Germinal center (tissue), 1 donor: Measurements from ENCODE around the gene DDX49.
"Not testable (repeated sequence)": the region's sequence is repeated elsewhere in the genome, so short reads cannot be mapped to it uniquely, and the experiment has no call there.

ENCODE experiments used
- DNase-seq: peaks from one replicate; pipeline ENCODE4 v3.0.0; 2012; ENCODE audit warnings: mixed read lengths, low spot score

DDX49 gene

DNA sequence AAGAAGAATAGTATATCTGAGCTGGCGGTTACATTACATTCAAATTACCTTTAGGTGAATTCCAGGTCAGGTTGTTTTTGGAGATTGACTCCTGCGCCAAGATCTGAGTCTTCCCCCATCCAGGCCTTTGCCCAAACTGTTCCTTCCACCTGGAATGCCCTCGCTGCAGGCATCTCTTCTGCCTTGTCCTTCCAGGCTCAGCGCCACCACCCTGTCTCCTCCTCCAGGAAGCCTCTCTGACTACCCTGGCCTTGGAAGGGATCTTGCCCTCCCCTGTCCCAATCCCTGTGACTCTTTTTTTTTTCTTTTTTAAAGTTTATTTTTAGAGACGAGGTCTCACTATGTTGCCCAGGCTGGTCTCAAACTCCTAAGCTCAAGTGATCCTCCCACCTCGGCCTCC is 23.2 kb downstream of the DDX49 start:
- DNase-seq, result no peak

DNA sequence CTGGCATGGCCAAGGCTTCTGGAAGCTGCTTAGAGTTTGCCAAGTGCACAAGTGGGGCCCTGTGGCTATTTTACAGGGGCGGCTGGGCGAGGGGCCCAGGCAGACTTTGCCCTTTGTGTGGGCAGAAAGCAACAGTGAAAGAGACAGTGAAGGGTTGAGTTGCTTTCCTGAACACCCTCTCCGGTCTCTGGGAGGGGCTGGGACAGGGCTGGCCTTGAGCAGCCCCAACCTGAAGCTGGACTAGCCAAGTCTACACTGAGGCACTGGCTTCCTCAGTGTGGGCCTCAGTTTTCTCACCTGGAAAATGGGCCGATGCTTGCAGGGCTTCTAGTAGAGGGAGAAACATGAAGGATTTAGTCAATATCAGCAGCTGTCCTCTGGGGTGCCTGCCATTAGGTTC is 23.9 kb downstream of the DDX49 start:
- no peak for DNase-seq

DNA sequence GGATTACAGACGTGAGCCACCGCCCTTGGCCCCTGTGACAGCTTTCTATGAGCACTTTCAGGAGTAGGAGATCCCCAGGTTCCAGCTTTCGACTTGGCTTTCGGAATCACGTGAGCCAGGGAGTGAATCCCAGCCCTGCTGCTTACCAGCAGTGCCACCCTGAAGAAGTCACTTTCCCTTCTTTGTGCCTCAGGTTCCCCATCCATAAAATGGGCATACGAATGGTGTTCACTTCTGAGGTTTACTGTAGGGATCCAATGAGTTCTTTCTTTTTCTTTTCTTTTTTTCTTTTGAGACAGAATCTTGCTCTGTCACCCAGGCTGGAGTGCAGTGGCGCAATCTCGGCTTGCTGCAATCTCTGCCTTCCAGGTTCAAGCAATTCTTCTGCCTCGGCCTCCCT is 25.8 kb downstream of the DDX49 start:
- DNase-seq, result no peak

DNA sequence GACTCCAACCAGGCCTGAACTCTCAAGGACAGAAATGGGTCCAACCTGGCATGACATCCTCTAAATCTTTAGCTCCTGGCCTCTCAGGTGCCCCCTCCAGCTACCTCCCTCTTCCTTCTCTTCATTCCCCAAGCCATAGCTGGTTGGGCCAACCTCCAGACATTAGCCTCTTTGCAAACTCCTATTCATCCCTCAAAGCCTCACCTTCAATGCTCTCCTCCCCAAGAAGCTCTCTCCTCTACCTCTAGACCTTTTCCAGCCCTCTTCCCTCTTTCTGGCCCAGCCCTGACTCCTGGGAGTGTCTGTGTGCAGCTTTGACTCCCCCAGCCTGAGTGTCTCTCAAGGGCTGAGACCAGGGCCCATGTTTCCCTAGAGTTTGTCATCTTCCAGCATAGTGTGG is 26.8 kb downstream of the DDX49 start:
- no peak for DNase-seq

DNA sequence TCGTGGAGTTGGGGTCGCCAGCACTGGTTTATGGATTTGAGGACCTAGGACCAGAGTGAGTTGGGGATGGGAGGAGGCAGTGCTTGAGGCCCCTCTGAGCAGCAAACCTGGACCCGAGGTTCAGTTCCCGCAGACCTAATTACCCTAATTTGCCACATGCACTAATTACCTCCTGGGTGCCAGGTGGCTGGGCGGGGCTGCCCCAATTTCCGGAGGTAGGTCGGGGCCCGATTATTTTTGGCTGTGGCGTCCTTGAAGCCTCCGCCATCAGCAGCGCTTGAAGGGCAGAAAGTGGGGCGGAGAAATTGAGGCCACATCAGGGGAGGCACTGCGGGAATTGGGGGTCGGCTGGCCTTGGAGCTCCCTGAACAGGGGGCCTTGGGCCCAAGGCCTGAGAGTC is 27.4 kb downstream of the DDX49 start:
- DNase-seq, result peak; percentile 50

DNA sequence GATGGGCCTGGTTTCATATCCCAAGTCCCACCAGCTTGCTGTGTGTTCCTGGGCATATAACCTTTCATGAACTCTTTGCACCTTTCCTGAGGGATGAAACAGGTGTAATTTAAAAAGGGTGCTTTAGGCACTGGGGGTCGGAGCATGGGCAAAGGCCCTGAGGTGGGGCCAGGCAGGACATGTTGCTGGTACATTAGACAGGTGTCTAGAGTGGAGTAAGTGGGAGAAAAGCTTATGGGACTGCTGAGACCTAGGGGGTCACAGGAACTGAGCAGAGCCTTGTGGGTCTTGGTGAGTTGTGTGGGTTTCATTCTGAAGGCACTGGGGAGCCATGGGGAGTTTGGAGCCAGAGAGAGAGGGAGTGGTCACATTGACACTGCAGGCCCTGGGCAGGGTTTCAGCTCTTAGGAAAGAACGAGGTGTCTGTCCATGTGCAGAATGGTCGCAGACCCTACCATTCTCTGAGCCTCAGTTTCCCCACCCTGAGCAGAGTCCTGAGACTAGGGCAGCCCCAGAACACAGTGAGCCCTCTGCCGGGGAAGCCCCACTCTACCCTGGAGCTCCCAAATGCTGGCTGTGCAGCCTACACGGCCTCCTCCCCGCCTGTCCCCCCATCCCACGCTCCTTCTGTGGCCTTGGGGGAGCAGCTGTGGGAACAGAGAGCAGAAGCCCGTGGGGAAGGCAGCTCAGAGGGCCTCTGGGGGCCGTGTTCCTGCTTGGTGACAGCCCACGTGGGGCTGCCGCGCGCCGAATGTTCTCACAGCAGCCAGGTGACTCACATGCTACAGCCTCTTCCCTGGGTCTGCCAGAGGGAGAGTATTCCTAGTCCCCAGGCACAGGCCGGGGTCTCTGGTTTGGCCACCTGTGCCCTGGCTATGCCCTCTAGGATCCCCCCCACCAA is 28.8 kb downstream of the DDX49 start:
- no peak for DNase-seq

DNA sequence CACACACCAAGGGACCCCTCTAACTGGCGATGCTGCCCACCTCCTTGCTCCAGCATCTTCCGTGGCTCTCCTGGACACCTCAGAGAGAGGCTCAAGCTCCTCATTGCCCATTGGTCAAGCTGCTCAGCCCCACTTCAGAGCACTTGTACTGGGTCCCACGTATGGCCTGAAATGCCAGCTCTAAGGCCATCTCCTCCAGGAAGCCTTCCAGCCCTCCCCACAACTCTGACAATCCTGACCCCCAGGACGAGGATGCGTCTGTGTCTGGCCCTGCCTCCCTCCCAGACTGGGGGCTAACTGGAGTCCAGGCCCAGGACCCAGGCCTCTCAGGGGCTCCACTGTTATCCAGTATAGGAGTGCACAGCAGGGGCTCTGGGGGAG is 29.5 kb downstream of the DDX49 start:
- DNase-seq, result no peak

DNA sequence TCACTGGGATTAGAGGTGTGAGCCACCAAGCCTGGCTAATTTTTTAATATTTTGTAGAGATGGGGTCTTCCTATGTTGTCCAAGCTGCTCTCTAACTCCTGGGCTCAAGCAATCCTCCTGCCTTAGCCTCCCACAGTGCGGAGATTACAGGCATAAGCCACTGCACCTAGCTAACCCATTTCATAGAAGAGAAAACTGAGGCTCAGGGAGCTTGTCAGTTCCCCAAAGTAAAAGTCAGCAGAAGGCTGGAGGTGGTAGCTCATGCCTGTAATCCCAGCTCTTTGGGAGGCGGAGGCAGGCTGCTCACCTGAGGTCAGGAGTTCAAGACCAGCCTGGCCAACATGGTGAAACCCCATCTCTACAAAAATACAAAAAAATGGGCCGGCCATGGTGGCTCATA is 30.3 kb downstream of the DDX49 start:
- no peak for DNase-seq

DNA sequence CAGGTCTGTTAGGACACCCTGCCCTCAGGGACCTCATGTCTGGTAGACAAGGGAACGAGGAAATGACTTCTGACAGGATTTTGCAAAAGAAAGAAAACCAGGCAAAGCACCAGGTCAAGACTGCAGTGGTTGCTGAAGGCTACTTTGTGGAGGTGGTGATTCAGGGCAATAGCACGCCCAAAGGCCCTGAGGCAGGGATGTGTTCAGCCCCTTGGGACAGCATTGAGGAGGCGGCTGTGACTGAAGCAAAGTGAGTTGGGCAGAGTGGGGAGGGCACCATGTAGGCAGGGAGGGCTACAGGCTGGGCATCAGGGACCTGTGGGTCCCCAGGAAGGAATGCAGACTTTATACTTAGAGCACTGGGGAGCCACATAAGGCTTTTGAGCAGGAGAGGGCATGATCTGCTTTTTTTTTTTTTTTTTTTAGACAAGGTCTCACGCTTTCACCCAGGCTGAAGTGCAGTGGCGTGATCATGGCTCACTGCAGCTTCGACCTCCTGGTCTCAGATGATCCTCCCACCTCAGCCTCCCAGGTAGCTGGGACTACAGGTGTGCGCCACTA is 32.3 kb downstream of the DDX49 start:
- DNase-seq, result no peak

DNA sequence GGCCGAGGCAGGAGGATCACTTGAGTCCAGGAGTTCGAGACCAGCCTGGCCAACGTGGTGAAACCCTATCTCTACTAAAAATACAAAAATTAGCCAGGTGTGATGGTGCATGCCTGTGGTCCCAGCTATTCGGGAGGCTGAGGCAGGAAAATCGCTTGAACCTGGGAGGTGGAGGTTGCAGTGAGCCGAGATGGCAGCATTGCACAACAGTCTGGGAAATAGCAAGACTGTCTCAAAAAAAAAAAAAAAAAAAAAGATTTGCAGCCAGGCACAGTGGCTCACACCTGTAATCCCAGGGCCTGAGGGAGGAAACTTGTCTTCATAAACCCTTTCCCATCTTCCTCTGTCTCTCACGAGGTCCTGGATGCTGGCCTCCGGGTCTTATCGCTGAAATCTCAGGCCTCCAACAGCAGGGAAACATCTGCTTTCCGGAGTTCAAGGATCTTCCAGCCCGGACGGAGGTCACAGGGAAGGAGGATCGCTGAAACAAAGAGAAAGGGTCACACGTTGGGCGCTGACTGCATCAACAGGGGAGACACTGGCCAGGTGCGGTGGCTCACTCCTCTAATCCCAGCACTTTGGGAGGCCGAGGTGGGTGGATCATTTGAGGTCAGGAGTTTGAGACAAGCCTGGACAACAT is 33.0 kb downstream of the DDX49 start:
- not testable (repeated sequence) for DNase-seq

DNA sequence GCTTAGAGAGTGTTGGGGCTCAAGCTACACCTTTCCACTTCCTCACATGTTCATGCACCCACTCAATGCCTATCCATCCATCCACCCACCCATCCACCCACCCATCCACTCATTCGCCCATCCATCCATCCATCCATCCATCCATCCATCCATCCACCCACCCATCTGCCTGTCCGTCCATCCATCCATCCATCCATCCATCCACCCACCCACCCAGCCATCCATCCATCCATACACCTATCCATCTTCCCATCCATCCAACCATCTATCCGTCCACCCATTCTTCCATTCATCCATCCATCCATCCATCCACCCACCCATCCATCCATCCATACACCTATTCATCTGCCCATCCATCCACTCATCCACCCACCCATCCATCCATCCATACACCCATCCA is 34.6 kb downstream of the DDX49 start:
- DNase-seq, result no peak

DNA sequence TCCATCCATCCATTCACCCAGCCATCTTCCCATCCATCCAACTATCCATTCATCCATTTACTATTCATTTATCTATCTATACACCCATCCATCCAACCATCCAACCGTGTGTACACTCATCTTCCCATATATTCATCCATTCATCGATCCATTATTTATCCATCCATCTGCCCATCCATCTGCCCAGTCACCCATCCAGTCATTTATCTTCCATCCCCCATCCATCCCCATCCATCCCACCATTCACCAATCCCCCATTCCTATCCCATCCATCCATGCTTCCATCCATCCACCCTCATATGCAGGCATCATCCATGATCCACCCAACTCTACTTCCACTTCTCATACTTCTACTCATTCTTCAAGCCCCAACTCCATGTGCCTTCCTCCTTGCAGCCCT is 35.5 kb downstream of the DDX49 start:
- no peak for DNase-seq

DNA sequence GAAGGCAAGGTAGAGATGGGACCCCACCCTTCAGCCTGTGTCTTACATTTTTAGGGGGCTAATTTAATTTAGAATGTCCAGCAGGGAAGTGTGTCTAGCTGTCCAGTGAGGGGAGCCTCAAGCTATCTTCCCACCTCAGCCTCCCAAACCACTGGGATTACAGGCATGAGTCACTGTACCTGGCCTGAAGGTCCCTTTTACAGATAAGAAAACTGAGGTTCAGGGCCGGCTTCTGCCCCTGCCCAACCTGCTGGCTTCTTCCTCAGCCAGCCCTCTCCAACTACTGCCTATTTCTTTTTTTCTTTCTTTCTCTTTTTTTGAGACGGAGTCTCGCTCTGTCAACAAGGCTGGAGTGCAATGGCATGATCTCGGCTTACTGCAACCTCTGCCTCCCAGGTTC is 40.9 kb downstream of the DDX49 start:
- DNase-seq, result no peak

DNA sequence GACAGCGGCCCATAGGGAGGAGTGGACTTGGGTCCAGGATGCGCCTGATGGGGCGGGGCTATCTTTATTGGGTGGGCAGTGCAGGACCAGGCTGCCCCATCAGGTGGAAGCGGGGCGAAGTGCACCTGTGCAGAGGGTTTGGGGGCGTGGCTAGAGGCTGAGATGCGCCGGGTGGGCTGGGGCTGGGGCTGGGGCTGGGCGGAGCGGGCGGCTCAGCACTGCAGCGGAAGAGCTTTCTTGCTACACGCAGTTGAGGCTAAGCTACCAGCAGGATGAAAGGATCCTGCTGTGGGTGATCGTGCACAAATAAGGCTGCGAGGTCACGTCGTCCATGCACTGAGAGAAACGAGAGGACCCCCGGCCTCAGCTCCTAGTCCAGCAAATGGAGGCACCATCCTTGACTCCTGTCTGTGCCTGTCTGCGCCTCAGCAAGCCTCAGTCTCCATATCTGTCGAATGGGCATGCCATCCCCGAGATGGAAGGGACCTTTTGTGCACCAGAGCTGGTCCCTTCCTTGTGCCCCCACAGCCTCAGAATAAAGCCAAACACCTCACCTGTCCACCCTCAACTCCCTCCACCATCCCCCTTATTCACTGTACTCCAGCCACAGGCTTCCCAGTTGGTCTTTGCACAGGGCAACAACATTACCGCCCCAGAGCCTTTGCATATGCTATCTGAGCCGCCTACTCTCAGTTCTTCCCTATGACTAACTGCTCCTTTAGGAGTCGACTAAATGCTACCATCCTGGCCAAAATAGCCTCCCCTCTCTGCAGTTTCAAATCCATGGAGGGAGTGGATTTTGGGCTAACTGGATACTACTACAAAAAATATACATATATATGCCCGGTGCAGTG is 42.5 kb downstream of the DDX49 start:
- DNase-seq, result peak; percentile 60

DNA sequence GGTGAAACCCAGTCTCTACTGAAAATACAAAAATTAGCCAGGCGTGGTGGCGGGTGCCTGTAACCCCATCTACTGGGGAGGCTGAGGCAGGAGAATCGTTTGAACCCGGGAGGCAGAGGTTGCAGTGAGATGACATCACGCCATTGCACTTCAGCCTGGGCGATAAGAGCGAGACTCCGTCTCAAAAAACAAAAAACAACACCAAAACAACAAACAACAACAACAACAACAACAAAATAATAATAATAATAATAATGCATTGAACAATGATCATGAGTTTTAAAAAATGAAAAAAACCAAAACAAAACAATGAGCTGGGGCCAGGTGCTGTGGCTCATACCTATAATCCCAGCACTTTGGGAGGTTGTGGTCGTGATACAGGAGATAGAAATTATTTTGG is 44.6 kb downstream of the DDX49 start:
- no peak for DNase-seq

DNA sequence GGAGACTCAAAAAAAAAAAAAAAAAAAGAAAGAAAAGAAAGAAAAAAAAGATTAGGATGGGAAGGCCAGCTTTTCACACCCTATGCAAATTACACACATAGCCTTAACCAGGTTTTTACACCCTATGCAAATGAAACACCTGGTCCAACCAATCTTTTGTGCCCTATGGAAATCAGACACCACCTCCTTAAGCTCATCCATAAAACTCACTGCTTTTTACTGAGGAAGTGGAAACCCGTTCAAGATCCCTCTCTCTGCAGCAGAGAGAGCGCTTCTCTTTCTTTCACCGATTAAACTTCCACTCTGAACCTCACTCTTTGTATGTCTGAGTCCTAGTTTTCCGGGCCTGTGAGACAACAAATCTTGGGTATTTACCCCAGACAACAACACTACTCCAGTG is 46.8 kb downstream of the DDX49 start:
- no peak for DNase-seq

DNA sequence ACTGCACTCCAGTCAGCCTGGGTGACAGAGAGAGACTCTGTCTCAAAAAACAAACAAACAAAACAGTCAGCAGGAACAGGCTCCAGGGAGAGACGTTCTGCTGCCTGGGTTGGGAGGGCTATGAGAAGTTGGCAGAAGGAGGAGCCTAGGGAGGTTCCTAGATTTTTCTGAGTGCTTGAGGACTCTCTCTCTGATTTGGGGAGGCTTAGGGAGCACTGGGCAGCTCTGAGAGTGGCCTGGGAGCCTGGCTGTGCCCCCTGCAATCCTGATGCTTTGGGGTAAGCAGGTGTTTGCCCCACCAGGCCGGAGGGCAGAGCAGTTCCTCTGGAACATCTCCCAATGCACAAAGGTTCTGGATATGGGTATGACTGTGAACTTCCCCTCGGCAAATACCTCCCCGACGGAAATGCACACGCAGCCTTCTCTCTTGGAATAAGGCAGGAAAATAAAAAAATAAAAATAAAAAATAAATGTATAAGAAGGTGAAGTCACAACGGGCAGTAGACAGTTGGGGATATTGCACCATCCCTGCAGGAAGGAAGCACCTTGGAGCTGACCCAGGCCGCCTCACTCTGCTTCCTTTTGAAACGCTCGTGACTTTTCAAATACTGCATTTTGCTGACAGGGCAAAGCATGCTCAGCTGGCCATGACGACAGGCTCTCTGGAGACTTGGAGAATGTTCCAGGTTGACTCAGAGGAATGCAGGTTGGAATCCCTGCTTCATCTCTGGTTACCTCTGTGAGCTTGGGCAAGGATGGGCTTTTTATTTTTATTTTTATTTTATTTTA is 48.0 kb downstream of the DDX49 start:
- DNase-seq, result no peak

DNA sequence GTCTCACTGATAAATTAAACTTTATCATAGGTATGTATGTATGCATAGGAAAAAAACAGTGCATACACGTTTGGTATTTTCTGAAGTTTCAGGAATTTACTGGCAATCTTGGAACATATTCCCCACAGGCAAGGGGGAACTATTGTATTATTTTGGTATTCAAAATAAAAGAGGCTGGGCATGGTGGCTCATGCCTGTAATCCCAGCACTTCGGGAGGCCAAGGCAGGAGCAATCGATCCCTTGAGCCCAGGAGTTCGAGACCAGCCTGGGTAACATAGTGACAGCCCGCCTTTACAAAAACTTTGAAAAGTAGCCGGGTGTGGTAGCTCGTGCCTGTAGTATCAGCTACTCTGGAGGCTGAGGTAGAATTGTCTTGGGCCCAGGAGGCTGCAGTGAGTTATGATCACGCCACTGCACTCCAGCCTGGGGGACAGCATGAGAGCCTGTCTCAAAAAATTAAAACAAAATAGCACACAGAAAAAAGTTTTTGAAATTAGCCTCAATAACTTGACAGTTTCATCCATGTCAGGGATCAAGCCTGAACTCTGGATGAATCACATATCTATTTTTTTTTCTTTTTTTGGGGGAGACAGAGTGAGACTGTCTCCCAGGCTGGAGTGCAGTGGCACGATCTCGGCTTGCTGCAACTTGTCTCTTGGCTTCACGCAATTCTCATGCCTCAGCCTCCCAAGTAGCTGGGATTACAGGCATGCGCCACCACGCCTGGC is 50.6 kb downstream of the DDX49 start:
- no peak for DNase-seq

DNA sequence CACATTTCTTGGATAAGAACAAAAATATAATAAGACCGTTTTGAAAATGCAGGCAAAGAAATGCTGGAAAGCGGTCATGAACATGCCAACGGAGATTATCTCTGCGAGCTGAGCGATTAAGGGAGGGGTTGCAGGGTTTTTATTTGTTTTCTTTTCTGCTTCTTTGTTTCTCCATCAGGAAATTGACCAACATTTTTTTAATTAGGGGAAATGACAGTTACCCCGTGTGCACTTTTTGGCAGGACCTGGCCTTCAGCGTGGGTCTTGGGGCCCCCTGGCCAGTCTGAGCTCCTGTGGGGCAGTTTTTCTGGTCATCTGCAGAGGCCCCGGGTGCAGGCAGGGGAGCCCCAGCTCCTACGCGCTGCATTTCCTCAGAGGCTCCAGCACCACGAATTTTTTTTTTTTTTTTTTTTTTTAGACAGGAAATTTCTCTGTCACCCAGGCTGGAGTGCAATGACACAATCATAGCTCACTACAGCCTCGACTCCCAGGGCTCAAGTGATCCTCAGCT is 52.8 kb downstream of the DDX49 start:
- no peak for DNase-seq

DNA sequence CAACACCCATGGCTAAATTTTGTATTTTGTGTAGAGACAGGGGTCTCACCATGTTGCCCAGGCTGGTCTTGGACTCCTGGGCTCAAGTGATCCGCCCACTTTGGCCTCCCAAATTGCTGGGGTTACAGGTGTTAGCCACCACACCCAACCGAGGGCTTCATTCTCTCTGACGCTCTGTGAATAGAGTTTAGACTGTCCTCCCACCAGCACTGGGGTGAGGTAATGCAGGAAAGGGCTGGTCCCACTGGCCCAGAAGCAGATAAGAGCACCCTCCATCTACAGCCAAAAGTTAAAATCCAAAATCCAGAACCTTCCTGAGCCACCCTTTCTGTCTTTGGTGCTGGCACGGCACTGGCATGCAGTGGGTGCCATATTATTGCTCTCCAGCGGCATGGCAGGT is 53.3 kb downstream of the DDX49 start:
- DNase-seq, result no peak

DNA sequence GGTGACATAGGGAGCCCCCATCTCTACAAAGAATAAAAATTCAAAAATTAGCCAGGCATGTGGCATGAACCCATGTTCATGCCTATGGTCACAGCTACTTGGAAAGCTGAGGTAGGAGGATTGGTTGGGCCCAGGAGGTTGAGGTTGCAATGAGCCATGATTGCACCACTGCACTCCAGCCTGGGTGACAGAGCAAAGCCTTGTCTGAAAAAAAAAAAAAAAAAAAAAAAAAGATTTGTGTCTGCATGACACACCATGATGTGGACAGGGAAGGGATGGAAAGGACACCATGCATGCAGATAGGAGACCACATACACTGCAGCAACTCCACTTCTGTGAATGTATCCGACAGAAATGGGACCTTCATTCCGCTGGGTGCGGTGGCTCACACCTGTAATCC is 55.5 kb downstream of the DDX49 start:
- DNase-seq, result no peak
